NCI-H82 treated with DMSO at 0.1 percent for 48 hours (cell line): ENCODE measurements around the gene SDC3.
"Not testable (repeated sequence)": the region's sequence is repeated elsewhere in the genome, so short reads cannot be mapped to it uniquely, and the experiment has no call there.

ENCODE experiments used
- DNase-seq: peaks from one replicate; lab custom pipeline; 2025; ENCODE audit not compliant: unreplicated experiment; lab: John Stamatoyannopoulos, UW

SDC3 gene, protein sequence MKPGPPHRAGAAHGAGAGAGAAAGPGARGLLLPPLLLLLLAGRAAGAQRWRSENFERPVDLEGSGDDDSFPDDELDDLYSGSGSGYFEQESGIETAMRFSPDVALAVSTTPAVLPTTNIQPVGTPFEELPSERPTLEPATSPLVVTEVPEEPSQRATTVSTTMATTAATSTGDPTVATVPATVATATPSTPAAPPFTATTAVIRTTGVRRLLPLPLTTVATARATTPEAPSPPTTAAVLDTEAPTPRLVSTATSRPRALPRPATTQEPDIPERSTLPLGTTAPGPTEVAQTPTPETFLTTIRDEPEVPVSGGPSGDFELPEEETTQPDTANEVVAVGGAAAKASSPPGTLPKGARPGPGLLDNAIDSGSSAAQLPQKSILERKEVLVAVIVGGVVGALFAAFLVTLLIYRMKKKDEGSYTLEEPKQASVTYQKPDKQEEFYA

DNA sequence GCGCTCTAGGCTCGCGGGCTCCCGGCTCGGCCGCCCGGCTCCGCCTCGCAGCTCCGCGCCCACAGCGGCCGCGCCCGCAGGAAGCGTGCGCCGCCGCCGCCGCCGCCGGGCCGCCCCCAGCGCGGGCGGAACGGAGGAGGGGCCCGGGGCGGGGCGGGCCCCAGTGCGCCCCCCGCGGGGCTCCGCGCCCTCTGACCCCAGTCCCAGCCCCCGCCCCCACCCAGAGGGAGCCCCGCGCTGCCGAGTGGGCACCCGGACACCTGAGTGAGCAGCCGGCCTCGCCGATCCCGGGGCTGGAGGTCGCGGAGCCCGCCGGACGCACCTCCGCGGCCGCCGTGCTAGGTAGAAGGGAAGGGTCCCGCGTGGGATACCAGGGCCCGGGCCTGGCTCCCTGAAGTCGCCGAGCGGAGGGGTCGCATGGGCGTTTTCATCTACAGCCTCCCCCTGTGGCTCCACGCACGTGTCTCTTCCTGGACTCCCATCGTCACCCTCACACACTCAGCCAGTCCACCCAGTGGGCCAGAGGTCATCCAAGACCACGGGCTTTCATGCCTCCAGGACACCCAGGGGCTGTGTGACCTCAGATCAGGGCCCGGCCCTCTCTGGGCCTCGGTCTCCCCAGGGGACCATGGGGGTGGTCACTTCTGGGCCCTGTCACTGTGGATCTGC is at the start of gene SDC3:
SDC3 (minus strand) TSS at position 63 of the 669 bp plus-strand sequence. CDS start 172 bp downstream, outside the sequence.
- DNase-seq = no peak

- no peak for DNase-seq
Observed at GRCh38 chr1:30957560-30958222, 49.1 kb upstream of the SDC3 start.

GRCh38 chr1:30955448-30956015 is 47.0 kb upstream of the SDC3 start:
- DNase-seq = no peak

- DNase-seq = no peak
Observed at GRCh38 chr1:30953685-30954084, 45.1 kb upstream of the SDC3 start.

GRCh38 chr1:30952098-30952497 is 43.5 kb upstream of the SDC3 start:
- no peak for DNase-seq

GRCh38 chr1:30950700-30951099 is 42.1 kb upstream of the SDC3 start:
- no peak for DNase-seq

DNA sequence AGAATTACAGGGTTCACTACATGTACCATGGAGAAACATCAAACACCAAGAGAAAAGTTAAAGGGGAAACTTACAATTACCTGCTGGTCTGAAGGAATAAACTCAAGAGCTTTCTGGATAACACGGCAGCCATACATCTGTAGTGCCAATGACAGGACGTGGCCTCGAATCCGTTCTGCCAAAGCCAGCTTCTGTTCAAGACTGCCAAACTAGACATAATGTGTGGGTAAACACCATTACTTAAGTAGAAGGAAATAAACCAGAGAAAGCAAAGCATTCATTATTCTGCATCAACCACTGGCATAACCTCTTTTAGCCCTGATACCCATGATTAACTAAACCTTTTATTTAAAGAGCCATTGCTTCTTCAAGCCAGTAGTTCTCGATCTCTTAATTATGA is 41.5 kb upstream of the SDC3 start:
- no peak for DNase-seq

DNA sequence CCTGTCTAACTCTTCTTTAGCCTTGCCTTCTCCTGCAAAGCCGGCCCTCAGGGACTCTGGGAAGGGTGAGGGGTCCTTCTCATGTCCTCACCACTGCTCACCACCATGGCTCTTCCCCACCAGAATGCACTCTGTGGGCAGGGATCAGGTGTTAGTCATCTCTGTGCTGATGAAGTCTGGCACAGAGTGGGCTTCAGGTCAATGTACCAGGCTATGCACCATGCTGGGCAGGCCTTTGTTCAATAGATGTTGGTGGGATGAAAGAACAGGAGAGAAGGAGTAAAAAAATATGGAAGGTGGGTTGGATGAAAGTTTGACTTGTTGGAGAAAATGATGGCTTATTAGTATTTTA is 40.9 kb upstream of the SDC3 start:
- not testable (repeated sequence) for DNase-seq

DNA sequence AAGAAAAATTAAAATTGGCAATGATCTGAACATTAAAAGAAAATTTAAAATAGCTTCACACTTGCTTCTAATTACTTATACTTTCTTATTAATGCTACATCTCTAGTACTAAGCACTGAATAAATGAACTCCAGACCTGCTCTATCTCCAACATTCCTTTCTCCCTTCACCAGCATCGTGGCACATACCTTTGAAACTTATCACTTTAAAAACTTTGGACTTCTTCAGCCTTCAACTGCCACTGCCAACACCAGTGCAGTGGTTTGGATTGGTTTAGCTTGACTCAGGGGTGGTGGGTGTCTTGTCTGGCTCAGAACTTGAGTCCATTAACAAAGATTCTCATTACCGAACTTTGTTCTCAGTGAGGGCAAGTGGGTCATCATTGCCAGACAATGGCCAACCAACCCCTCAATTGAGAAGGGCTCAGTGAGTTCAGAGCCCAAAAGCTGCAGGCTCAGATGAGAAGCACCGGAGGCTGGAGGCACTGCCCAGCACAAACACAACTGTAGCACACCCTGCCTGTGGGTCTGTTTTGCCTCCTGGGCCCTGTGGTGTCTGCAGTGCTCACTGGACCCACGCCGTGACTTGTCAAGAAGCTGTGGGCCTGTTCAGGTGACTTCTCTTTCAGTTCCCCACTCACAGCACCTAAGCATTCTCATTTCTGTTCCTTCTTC is 40.4 kb upstream of the SDC3 start:
- DNase-seq = not testable (repeated sequence)

GRCh38 chr1:30948278-30948677 is 39.7 kb upstream of the SDC3 start:
- DNase-seq = no peak

DNA sequence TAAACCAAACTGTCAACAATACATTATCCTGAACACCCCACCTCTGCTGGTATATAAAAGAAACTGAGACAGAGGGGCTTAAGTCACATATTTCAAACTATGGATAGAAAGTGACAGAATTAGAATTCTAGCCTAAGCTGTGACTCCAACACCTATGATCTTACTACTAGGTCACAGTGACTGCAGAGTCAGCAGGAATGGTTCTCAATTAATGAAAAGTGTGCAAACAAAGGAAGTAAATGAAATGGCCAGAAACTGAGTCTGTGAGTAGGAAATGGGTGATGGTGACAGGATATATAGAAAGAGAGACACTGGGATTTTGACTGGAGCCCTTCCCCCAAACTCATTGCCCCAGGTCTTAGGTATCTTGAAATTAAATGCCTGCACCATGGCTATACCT is 38.7 kb upstream of the SDC3 start:
- no peak for DNase-seq

DNA sequence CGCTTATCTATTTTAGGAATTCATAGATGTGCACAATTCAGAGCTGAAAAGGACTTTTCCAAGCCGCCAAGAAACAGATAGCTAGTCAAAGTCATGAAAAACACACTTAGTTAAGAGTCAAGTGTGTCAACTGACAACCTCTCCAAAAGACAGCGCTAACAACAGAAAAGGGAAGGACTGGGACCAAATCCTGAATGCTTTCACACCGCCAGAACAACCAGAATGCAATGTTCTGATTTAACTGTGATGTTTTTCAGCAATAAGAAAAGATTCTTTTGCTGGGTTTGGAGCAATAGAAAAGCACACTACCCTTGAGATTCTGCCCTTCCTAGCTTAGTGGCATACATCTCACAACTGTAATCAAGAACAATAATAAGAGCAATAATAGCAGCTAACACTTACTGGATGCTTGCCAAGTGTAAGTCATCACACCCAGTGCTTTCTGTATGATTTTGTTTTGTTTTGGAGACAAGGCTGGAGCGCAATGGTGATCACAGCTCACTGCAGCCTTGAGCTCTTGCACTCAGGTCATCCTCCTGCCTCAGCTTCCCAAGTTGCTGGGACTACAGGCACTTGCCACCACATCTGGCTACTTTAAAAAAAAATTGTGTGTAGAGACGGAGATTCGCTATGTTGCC is 33.9 kb upstream of the SDC3 start:
- DNase-seq = no peak

DNA sequence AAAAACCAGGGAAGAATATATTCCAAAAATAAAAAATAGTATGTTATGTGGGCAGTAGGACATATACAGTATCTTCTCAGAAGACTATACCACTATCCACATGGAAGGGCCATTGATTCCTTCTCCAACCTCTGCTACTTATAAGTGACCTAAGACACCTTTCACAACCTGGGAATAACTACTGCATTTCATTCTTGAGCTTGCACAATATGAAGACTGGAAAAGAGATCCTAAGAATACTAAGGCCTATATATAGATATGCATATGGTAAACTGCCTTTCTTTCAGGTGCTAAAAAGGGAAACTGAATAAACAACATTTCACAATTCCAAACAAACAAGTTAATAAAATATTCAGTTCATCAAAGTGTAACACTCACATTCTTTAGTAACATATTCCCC is 32.0 kb upstream of the SDC3 start:
- no peak for DNase-seq

- no peak for DNase-seq
Observed at GRCh38 chr1:30936541-30937171, 28.1 kb upstream of the SDC3 start.

DNA sequence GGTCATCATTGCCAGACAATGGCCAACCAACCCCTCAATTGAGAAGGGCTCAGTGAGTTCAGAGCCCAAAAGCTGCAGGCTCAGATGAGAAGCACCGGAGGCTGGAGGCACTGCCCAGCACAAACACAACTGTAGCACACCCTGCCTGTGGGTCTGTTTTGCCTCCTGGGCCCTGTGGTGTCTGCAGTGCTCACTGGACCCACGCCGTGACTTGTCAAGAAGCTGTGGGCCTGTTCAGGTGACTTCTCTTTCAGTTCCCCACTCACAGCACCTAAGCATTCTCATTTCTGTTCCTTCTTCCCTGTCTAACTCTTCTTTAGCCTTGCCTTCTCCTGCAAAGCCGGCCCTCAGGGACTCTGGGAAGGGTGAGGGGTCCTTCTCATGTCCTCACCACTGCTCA is 27.2 kb upstream of the SDC3 start:
- not testable (repeated sequence) for DNase-seq

- DNase-seq = no peak
Observed at GRCh38 chr1:30934613-30935012, 26.1 kb upstream of the SDC3 start.

DNA sequence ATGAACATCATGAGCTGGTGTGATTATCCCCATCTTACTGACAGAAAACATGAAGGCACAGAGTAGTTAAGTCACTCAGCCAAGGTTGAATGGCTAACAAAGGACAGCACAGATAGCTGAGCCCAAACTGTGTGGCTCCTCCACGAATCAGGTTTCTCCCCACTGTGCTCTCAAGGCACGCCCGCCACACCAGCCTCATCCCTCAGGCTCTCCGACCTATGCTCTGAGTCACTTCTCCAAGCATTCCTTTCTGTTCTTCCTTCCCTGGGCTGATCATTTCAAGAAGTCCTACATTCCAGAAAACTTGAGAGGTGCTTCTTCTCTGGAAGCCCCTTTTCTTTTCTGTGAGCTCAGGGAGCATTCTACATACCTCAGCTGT is 25.3 kb upstream of the SDC3 start:
- no peak for DNase-seq

- DNase-seq = no peak
Observed at GRCh38 chr1:30930631-30931173, 22.1 kb upstream of the SDC3 start.

DNA sequence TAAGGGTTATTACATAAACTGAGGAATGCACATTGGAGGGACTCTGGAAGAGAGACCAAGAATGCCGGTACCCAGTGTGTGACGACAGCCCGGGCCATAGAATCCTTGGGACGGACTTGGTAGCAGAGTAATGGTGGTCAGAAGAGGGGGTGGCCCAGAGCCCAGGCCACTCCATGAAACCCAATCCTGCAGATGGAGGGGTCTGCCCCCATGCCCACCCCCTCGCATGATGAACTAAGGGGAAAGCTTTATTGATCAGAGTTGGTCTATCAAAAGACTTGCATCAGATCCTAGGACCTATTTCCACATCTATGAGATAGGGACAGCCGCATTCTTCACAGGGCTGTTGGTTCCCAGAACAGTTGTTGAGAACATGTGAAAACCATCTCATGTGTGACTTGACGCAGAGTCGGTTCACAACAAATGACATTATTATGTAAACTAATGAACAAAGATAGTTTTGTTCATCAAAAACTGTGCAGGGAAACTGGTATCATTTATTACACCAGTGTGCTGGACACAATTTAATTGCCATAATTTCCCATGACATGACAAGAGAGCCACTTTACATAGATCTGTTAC is 21.5 kb upstream of the SDC3 start:
- DNase-seq = no peak
